ENCODE results near the gene TDP1. TPM values are rescaled to one million over a fixed set of nuclear protein-coding genes. Genes with fewer than 3 reads are reported as not detected.

TDP1 gene
- total and polyA plus RNA-seq, 3 donors from 2014 or later, result 37.0 to 55.2 (median 43.1) TPM

GRCh38 chr14:89978656-89979055 lies 22.9 kb downstream of the TDP1 start:
- H3K9me3 ChIP-seq, result no peaks in the 10 kb centered on the region
- TF ChIP-seq POLR2A (IDR thresholded peaks at IDR 0.05) (no peak), CTCF (IDR thresholded peaks at IDR 0.05) (no peak)
- H3K36me3 ChIP-seq (ENCODE audit: low read depth, missing control alignments), result no peaks in the 10 kb centered on the region
- intact Hi-C loops (cut with DNase I; ENCODE audit: low total_unique reads), result no loop called here
- no peaks in the 10 kb centered on the region for H3K27me3 ChIP-seq
- H3K27ac ChIP-seq, result no peak overlapping the region
- H3K4me1 ChIP-seq, result no peaks in the 10 kb centered on the region
- no peak overlapping the region for H3K4me3 ChIP-seq
- WGBS, 2 donors, result 67 to 77% methylated on average over 4 of the region's 4 CpGs
- no peak for DNase-seq

- Histone ChIP-seq H3K27ac (no peak overlapping the region), H3K36me3 (ENCODE audit: low read depth, missing control alignments) (peaks cover 6% of the 10 kb centered on the region), H3K9me3 (no peaks in the 10 kb centered on the region), H3K4me1 (no peaks in the 10 kb centered on the region), H3K27me3 (no peaks in the 10 kb centered on the region), H3K4me3 (no peak overlapping the region)
- WGBS, 2 donors, result 93 to 100% methylated on average over 2 of the region's 2 CpGs
- no peak for TF ChIP-seq CTCF (IDR thresholded peaks at IDR 0.05)
- TF ChIP-seq POLR2A (IDR thresholded peaks at IDR 0.05), result no peak
- intact Hi-C loops (cut with DNase I; ENCODE audit: low total_unique reads), result no loop called here
- no peak for DNase-seq
Observed at GRCh38 chr14:89983375-89983774, 27.6 kb downstream of the TDP1 start.

GRCh38 chr14:89986462-89987160 lies 30.9 kb downstream of the TDP1 start:
- Histone ChIP-seq H3K36me3 (ENCODE audit: low read depth, missing control alignments) (peaks cover 6% of the 10 kb centered on the region), H3K4me1 (no peaks in the 10 kb centered on the region), H3K27me3 (no peaks in the 10 kb centered on the region), H3K27ac (no peak overlapping the region), H3K4me3 (no peak overlapping the region), H3K9me3 (no peaks in the 10 kb centered on the region)
- intact Hi-C loops (cut with DNase I; ENCODE audit: low total_unique reads), result no loop called here
- no peak for DNase-seq
- no peak for TF ChIP-seq POLR2A (IDR thresholded peaks at IDR 0.05)
- no peak for TF ChIP-seq CTCF (IDR thresholded peaks at IDR 0.05)
- WGBS, 2 donors, result 86 to 88% methylated on average over 5 of the region's 5 CpGs

GRCh38 chr14:89987161-89987475 lies 31.4 kb downstream of the TDP1 start:
- H3K4me1 ChIP-seq, result no peaks in the 10 kb centered on the region
- no peak for DNase-seq
- no peaks in the 10 kb centered on the region for H3K27me3 ChIP-seq
- H3K9me3 ChIP-seq, result no peaks in the 10 kb centered on the region
- TF ChIP-seq CTCF (IDR thresholded peaks at IDR 0.05), result no peak
- TF ChIP-seq POLR2A (IDR thresholded peaks at IDR 0.05), result no peak
- intact Hi-C loops (cut with DNase I; ENCODE audit: low total_unique reads), result no loop called here
- H3K36me3 ChIP-seq (ENCODE audit: low read depth, missing control alignments), result peaks cover 6% of the 10 kb centered on the region
- H3K4me3 ChIP-seq, result no peak overlapping the region
- H3K27ac ChIP-seq, result no peak overlapping the region

- H3K27me3 ChIP-seq, result no peaks in the 10 kb centered on the region
- no peak for DNase-seq
- intact Hi-C loops (cut with DNase I; ENCODE audit: low total_unique reads), result no loop called here
- 95% methylated on average over 5 of the region's 5 CpGs for WGBS, 2 donors
- no peak overlapping the region for H3K4me3 ChIP-seq
- TF ChIP-seq CTCF (IDR thresholded peaks at IDR 0.05) (no peak), POLR2A (IDR thresholded peaks at IDR 0.05) (no peak)
- H3K9me3 ChIP-seq, result no peaks in the 10 kb centered on the region
- peaks cover 6% of the 10 kb centered on the region for H3K36me3 ChIP-seq (ENCODE audit: low read depth, missing control alignments)
- no peak overlapping the region for H3K27ac ChIP-seq
- H3K4me1 ChIP-seq, result no peaks in the 10 kb centered on the region
Observed at GRCh38 chr14:89988787-89989186, 33.1 kb downstream of the TDP1 start.
